GM21723 (cell line): ENCODE results near the gene HSPB8.
"Not testable (repeated sequence)": the region's sequence is repeated elsewhere in the genome, so short reads cannot be mapped to it uniquely, and the experiment has no call there.

Experiments
- ATAC-seq: cut with Tn5 transposase; IDR thresholded peaks from one replicate; pipeline ENCODE4 v1.9.1; 2021; ENCODE audit warnings: mild to moderate bottlenecking, moderate library complexity; ENCODE audit not compliant: unreplicated experiment

HSPB8 gene

GRCh38 chr12:119204671-119205285, 26.0 kb downstream of the HSPB8 start:
- ATAC-seq: no peak

DNA sequence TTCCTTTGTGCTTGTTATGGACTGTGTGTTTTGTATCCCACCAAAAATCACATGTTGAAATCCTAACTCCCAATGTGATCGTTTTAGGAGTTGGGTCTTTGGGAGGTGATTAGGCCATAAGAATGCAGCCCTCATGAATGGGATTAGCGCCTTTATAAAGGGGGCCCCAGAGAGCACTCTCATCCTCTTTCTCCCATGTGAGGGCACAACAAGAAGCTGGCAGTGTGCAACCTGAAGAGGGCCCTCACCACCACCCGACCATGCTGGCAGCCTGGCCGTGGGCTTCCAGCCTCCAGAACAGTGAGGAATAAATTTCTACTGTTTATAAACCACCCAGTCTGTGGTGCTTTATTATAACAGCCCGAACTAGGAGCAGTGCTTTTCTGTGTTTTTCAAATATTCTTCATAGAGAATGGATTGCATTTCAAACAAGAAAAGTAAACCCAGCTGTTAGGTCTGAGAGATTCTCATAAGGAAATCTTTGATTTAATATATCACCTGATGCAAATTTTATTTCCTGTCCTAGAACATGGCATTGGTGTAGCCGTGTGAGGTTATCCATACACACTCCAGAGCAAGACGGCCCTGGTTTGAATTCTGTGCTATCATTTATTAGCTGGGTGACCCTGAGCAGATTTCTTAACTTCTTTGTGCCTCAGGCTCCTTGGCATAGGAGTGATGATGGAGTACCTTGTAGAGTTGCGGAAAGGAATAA, 27.8 kb downstream of the HSPB8 start:
- no peak for ATAC-seq

GRCh38 chr12:119207063-119207560, 28.4 kb downstream of the HSPB8 start:
- ATAC-seq: no peak

GRCh38 chr12:119208626-119209061, 29.9 kb downstream of the HSPB8 start:
- ATAC-seq: no peak

DNA sequence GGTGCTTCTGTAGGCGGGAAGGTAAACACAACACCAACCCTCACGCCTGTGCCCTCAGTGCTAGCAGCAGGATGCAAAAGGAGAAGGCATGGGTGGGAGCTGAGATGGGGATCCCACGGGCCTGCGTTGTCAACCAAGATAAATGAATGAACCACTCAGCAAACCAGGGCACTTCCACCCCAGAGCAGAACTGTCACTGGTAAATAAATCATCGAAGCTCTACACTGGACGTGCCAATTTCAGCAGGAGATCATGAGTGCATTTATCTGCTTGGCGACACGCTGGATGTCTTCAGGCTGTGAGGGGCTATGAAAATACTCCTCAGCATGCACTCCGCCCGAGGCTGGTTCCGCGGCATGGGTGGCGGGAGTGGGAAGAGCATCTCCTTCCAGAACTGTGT, 33.2 kb downstream of the HSPB8 start:
- no peak for ATAC-seq

DNA sequence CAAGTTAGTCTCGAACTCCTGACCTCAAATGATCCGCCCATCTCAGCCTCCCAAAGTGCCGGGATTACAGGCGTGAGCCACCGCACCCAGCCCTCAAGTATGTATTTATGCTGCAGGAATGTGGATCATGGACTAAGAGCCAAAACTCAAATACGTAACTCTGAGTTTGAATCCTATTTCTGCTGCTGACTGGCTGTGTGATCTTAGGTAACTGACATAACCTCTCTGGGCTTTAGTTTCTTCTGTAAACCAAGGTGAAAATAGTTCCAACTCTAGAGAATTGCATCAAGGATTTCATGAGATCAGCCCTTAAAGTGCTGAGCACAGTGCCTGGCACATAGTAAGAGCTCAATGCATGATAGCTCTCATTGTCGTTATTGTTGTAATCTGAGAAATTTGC, 37.4 kb downstream of the HSPB8 start:
- ATAC-seq: no peak

- not testable (repeated sequence) for ATAC-seq
Measured at GRCh38 chr12:119218875-119219274, 40.1 kb downstream of the HSPB8 start.

GRCh38 chr12:119222222-119222951, 43.7 kb downstream of the HSPB8 start:
- ATAC-seq: no peak

- ATAC-seq: no peak
Measured at GRCh38 chr12:119225454-119225853, 46.7 kb downstream of the HSPB8 start.

- ATAC-seq: no peak
Measured at GRCh38 chr12:119227292-119227691, 48.6 kb downstream of the HSPB8 start.

- no peak for ATAC-seq
Measured at GRCh38 chr12:119229205-119229604, 50.5 kb downstream of the HSPB8 start.

GRCh38 chr12:119229837-119230236, 51.1 kb downstream of the HSPB8 start:
- no peak for ATAC-seq

DNA sequence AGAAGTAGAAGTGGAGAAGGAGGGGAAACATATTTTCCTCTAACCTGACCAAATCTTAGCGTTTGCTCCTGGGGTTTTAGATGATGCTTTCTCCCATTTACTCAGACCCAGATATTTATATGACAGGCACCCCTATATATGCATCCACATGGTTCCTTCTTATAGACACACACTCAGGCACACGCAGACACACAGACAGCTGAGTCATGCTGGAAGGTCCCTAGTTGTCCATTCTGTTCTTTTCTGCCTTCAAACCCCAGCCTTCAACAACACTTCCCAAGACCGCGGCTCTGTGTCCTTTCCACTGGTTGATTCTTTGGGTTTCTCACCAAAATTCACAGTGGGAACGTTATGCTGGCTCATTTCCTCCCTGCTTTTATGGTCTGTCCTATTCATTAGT, 52.1 kb downstream of the HSPB8 start:
- no peak for ATAC-seq

GRCh38 chr12:119231774-119232173, 53.0 kb downstream of the HSPB8 start:
- ATAC-seq: no peak

- ATAC-seq: no peak
Measured at GRCh38 chr12:119235197-119235751, 56.5 kb downstream of the HSPB8 start.

DNA sequence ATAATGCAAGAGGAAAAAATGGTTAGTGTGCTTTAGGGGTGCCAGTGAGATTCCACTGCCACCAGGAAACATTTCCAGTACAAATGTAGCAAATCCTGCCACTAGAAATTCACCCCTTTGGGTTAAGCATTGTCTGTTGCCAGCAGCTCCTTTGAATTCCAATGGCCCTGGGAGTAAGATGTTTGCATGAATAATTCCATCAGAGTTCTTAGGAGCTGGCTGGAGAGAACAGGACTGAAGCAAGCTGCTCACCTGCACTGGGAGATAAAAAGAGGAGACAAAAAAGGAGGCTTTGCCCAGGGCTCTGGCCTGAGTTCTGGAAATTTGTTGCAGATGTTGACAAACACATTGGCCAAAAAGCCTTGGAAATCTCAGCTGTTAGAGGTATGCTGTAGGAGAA, 57.6 kb downstream of the HSPB8 start:
- no peak for ATAC-seq

- no peak for ATAC-seq
Measured at GRCh38 chr12:119239040-119239439, 60.3 kb downstream of the HSPB8 start.

- no peak for ATAC-seq
Measured at GRCh38 chr12:119241049-119241448, 62.3 kb downstream of the HSPB8 start.

- ATAC-seq: no peak
Measured at GRCh38 chr12:119241580-119242169, 62.9 kb downstream of the HSPB8 start.
